ENCODE data around the gene ALKBH8. TPM values are rescaled to one million over a fixed set of nuclear protein-coding genes. Genes with fewer than 3 reads are reported as not detected.
"Not testable (repeated sequence)": the region's sequence is repeated elsewhere in the genome, so short reads cannot be mapped to it uniquely, and the experiment has no call there.

The ALKBH8 gene
- total RNA-seq, 2 experiments from 2014 or later: 8.3 to 8.9 TPM

DNA sequence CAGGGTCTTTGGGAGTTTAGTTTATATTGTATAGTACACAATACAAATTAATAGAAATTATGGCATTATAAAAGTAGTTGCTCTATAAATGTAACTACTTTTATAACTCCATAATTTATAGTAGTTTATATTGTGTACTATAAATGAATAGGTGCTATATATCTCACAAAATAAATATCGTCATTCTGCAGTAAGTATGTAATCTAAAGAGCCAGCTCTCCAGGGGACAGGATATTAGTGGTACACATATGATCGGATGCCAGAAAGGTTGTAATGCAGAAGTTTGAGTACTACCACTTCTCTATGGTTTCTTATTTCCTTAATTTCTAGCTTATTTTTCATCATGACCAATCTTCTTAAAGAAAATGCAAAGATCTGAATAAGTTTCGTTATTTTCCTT is 87.7 kb downstream of the ALKBH8 start:
- Mint-ChIP-seq H3K9me3 (no peaks in the 10 kb centered on the region), H3K4me3 (no peak overlapping the region), H3K27ac (no peak overlapping the region), H3K4me1 (no peaks in the 10 kb centered on the region), H3K36me3 (ENCODE audit: low read depth) (no peaks in the 10 kb centered on the region), H3K27me3 (peaks cover 20% of the 10 kb centered on the region)
- POLR2A ChIA-PET: no interaction called here
- CTCF ChIA-PET: no interaction called here
- DNase-seq: no peak

DNA sequence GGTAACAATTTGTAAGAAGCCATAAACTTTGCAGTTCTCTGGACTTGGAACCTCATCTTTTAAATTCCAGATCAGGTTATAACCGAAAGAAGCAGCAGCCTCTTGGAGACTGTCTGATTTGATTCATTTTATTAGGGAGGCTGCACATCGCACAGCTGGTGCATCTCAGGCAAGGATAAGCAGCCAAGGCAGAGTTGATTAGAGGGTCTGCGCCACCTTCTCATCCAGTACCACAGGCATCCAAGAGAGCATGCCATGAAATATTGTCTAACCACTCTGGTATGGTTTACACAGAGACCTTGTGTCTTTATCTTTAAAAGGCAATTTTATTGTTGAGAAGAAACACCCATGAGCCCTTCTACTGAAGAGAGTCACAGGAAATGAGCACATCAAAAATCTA is 91.7 kb downstream of the ALKBH8 start:
- Mint-ChIP-seq H3K4me3 (no peak overlapping the region), H3K27me3 (peaks cover 33% of the 10 kb centered on the region), H3K36me3 (ENCODE audit: low read depth) (no peaks in the 10 kb centered on the region), H3K9me3 (no peaks in the 10 kb centered on the region), H3K4me1 (no peaks in the 10 kb centered on the region), H3K27ac (no peak overlapping the region)
- no peak for DNase-seq
- POLR2A ChIA-PET: no interaction called here
- CTCF ChIA-PET: no interaction called here

DNA sequence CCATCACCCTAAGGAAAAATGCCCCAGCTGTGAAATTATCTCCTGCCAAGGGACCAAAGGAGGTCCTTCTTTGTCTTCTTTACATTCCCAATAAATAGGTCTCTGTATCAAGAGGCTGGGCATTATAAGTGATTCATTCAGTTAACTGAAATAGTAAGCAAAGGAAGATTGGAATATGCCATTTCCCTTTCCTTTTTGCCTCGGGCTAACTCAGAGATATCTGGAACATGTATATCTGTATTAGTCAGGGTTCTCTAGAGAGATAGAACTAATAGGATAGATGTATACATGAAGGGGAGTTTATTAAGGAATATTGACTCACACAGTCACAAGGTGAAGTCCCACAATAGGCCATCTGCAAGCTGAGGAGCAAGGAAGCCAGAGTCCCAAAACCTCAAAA is 92.6 kb downstream of the ALKBH8 start:
- no peak for DNase-seq
- Mint-ChIP-seq H3K4me3 (no peak overlapping the region), H3K36me3 (ENCODE audit: low read depth) (no peaks in the 10 kb centered on the region), H3K4me1 (no peaks in the 10 kb centered on the region), H3K27me3 (peaks cover 33% of the 10 kb centered on the region), H3K9me3 (no peaks in the 10 kb centered on the region), H3K27ac (no peak overlapping the region)
- CTCF ChIA-PET: no interaction called here
- POLR2A ChIA-PET: no interaction called here

DNA sequence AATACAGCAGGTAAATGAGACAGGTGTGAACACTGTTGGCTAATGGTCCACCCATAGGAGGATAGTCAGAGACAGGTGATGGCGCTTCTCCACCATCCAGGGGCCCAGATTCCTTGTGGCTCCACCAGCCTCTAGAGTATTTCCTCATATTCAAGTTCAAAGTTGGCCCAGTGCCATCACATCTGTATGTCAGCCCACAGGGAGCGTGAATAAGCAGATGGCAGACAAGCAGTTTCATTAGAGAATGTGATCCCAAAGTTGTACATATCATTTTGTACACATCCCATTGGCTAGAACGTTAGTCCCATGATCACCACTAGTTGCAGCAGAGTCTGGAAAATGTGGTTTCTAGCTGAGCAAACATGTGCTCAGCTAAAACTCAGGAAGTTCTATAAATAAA is 96.9 kb downstream of the ALKBH8 start:
- H3K27me3 Mint-ChIP-seq: peaks cover 19% of the 10 kb centered on the region
- H3K36me3 Mint-ChIP-seq (ENCODE audit: low read depth): no peaks in the 10 kb centered on the region
- no peak overlapping the region for H3K4me3 Mint-ChIP-seq
- no peaks in the 10 kb centered on the region for H3K9me3 Mint-ChIP-seq
- CTCF ChIA-PET: no interaction called here
- POLR2A ChIA-PET: no interaction called here
- no peak overlapping the region for H3K27ac Mint-ChIP-seq
- DNase-seq: no peak
- no peaks in the 10 kb centered on the region for H3K4me1 Mint-ChIP-seq

DNA sequence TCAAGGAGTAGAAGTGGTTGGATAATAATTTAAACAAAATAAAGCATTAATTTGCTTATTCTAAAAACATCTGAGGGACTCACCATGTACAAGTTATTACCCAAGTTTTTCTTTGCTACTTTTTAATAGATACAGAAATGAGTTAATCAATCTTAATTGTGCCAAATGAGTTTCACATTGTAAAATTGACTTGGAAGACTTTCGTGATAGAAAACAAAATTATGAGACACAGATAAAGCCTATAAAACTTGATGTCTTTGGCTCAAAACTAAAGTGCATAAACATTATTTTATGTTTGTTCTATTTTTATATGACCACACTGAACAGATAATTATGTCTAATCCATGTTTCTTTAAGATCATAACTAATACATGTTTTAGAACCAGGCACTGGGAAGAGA is 97.8 kb downstream of the ALKBH8 start:
- Mint-ChIP-seq H3K27ac (no peak overlapping the region), H3K36me3 (ENCODE audit: low read depth) (no peaks in the 10 kb centered on the region), H3K4me1 (no peaks in the 10 kb centered on the region), H3K4me3 (no peak overlapping the region), H3K27me3 (peaks cover 24% of the 10 kb centered on the region), H3K9me3 (no peaks in the 10 kb centered on the region)
- CTCF ChIA-PET: interaction anchor here (0.5 kb wide), 1 partner anchor 1106 kb away, joined by 3 read pairs; no protein-coding TSS in a partner anchor
- no peak for DNase-seq
- POLR2A ChIA-PET: no interaction called here

DNA sequence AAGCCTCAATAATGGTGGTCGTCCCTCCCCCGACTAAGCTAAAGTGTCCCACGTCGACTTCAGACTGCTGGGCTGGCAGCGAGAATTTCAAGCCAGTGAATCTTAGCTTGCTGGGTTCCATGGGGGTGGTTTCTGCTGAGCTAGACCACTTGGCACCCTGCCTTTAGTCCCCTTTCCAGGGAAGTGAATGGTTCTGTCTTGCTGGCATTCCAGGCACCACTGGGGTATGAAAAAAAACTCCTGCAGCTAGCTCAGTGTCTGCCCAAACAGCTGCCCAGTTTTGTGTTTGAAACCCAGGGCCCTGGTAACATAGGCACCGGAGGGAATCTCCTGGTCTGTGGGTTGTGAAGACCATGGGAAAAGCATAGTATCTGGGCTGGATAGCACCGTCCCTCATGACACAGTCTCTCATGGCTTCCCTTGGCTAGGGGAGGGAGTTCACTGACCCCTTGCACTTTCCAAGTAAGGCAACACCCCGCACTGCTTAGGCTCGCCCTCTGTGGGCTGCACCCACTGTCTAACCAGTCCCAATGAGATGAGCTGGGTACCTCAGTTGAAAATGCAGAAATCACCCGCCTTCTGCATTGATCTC is 99.2 kb downstream of the ALKBH8 start:
- H3K4me1 Mint-ChIP-seq; CTCF ChIA-PET; H3K9me3 Mint-ChIP-seq; H3K27ac Mint-ChIP-seq; POLR2A ChIA-PET; H3K4me3 Mint-ChIP-seq; H3K36me3 Mint-ChIP-seq (ENCODE audit: low read depth); DNase-seq: not testable (repeated sequence)
- peaks cover 29% of the 10 kb centered on the region for H3K27me3 Mint-ChIP-seq

DNA sequence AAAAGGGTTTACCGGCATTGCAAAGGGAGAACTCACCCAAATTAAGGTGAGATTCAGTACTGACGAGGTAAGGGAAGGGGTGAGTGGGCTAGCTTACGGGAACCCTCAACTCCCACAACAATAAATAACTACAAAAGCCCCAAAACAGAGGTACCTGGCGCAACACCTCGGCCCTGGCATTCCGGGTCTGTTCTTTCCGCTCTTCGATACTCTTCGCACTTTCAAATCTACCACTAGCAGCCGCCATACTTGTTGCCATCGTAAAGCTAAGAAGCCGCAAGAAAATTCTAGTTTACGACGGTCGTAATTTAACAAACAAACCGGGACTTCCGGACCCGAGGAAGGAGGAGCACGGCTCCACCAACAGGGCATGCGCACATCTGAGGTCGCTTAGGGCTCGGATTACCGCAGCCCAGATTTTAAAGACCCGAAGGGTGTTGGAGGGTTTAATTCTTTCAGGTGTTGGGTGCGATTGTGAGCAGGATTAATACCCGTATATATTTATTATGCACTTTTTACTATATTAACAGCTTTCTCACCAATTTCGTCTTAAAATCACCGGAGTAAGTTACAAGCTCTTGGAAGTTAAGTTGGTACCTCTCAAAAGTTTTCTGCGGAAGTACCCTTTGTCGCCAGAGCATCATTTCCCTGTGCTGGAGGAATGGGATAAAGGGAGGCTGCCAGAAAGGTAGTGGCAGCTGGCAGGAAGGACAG is 107.8 kb downstream of the ALKBH8 start, which contains the start of gene CWF19L2:
CWF19L2 (minus strand) TSS at position 268 of the 714 bp plus-strand sequence; CDS start at position 259, 9 bp downstream.
- Mint-ChIP-seq H3K4me3 (peak within 1 kb of the TSS; percentile 81), H3K9me3 (no peaks in the 10 kb centered on the region), H3K4me1 (peaks cover 26% of the 10 kb centered on the region), H3K27me3 (peaks cover 10% of the 10 kb centered on the region), H3K36me3 (ENCODE audit: low read depth) (peaks cover 7% of the 10 kb centered on the region), H3K27ac (peak within 1 kb of the TSS; percentile 90)
- peak; percentile 95 for DNase-seq
- ChIA-PET POLR2A (interaction anchor here (0.7 kb wide), 1 partner anchor 1383 kb away, joined by 3 read pairs; no protein-coding TSS in a partner anchor), CTCF (interaction anchor here (1.1 kb wide), 1 partner anchor 20 kb away, joined by 3 read pairs; no protein-coding TSS in a partner anchor)

DNA sequence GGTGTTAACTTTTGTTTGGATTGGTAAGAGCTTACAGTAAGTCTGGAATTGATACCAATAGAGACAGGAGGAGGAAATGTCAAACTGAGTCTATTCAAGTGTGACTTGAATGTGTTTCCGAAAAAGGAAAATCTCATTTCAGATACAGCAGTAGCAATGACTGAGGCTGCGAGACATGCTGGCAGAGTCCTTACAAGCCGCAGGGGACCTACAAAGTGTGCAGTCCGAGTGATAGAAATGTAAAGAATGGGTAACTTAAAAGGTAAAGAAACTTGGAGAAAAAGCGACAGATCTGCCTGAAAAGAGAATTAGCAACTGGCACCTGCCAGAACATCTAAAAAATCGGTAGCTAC is 108.4 kb downstream of the ALKBH8 start:
- POLR2A ChIA-PET: interaction anchor here (0.7 kb wide), 1 partner anchor 1383 kb away, joined by 3 read pairs; no protein-coding TSS in a partner anchor
- H3K27ac Mint-ChIP-seq: peak overlapping the region; percentile 90
- H3K4me3 Mint-ChIP-seq: peak overlapping the region; percentile 81
- no peaks in the 10 kb centered on the region for H3K9me3 Mint-ChIP-seq
- H3K36me3 Mint-ChIP-seq (ENCODE audit: low read depth): peaks cover 9% of the 10 kb centered on the region
- H3K4me1 Mint-ChIP-seq: peaks cover 28% of the 10 kb centered on the region
- peak; percentile 21 for DNase-seq
- CTCF ChIA-PET: interaction anchor here (1.1 kb wide), 1 partner anchor 19 kb away, joined by 3 read pairs; no protein-coding TSS in a partner anchor
- H3K27me3 Mint-ChIP-seq: peaks cover 10% of the 10 kb centered on the region

DNA sequence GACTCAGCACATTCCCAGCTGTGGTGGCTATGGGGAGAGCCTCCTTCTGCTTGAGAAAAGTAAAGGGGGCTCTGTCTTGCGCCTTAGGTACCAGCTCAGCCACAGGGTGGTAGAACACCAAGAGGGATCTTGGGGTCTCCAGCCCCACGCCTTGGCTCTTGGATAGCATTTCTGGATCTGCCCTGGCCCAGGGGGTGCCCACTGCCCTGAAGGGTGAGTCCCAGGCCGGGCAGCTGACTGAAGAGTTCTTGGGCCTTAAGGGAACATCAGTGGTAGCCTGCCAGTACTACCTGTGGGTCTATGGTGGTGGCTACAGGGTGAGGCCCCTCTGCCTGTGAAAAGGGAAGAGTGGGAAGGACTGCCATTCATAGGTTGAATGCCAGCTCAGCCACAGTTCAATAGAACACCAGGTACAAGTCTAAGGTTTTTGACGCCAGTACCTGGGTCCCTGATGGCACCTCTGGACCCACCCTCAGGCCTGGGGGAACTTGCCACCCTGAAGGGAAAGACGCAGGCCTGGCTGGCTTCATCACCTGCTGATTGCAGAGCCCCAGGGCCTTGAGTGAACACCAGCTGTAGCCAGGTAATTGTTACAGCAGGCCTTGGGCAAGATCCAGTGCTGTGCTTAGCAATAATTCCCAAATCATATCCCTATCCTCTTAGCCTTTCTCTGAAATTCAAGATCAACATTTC is 111.8 kb downstream of the ALKBH8 start:
- no peaks in the 10 kb centered on the region for H3K9me3 Mint-ChIP-seq
- POLR2A ChIA-PET: no interaction called here
- no peak overlapping the region for H3K27ac Mint-ChIP-seq
- peaks cover 30% of the 10 kb centered on the region for H3K4me1 Mint-ChIP-seq
- CTCF ChIA-PET: no interaction called here
- no peaks in the 10 kb centered on the region for H3K27me3 Mint-ChIP-seq
- H3K36me3 Mint-ChIP-seq (ENCODE audit: low read depth): peaks cover 17% of the 10 kb centered on the region
- H3K4me3 Mint-ChIP-seq: no peak overlapping the region
- no peak for DNase-seq

Other genes starting within 250 kb of the ALKBH8 start
- gene CWF19L2, start 107.9 kb downstream of the ALKBH8 start, total RNA-seq: 10 to 100 TPM; 17.2 to 17.3 TPM
- gene ELMOD1, start 25.4 kb upstream of the ALKBH8 start, total RNA-seq: not detected
- not detected for gene SLN, start 146.3 kb upstream of the ALKBH8 start, total RNA-seq